Hippocampal formation (tissue), 2 donors: Measurements from ENCODE around the gene G6PC3.
"Not testable (repeated sequence)": the region's sequence is repeated elsewhere in the genome, so short reads cannot be mapped to it uniquely, and the experiment has no call there.

Experiments
- DNase-seq, 2 donors: peaks; one replicate each; lab custom pipeline; 2025; lab: John Stamatoyannopoulos, UW

G6PC3 gene

GRCh38 chr17:44084131-44084538, 13.6 kb downstream of the G6PC3 start:
- DNase-seq = no peak

- no peak for DNase-seq
Measured at GRCh38 chr17:44084921-44085320, 14.4 kb downstream of the G6PC3 start.

GRCh38 chr17:44085908-44086307, 15.4 kb downstream of the G6PC3 start:
- DNase-seq = no peak

DNA sequence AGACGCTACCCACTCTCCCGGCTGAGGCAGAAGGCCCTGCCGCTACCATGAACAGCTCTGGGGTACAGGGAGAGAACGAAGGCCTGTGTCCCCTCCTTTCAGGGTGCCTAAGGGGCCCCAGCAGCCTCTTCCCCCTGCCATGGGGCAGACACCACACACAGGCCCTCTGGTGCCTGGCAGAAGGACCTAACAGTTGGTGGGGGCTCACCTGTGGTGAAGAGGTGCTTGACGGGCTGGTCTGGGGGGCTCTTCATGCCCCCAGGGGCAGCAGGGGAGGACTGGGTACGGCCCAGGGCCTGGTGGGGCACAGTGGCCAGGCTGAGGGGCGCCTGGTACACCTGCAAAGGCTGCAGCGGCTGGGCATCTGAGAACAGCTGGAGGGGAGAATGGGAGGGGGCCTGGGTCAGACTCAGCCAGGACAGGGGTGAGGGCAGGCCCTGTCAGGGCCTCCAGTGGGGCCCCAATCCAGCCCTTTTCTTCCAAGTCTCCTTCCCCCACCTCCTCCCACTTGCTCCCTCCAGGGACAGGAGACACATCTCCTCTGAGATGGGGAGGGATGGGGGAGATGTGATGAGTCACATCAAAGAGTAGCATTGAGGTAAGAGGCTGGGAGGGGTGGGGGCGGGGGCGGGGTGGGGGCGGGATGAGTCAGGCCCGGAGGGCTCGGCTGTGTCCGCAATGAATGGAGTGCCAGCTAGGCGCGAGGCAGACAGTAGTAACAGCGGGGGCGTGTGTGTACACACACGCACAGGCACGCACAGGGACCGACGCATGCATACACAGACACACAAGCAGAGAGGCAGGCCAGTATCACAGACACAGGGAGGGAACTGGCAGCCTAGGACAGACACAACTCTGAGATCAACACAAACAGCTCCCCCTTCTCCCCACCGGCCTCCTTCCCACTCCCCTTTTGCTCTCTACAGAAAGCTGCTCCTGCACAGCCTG, 16.1 kb downstream of the G6PC3 start:
- no peak for DNase-seq

DNA sequence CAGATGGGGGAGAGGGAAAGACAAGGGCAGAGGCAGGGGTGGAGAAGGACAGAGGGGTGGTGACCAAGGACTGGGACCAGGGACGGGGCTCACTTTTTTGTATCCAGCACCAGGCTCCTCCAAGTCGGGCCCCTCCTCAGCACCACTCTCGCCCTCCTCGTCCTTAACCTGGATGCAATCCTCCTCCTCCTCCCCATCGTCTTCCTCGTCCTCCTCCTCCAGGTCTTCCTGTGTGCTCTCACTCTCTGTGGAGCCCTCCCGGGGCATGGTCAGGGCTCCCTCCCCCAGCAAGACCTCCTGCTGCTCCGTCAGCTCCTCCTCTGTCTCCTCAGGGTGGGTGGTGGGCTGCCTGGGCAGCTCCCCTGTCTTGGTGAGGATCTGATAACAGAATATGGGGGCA, 16.8 kb downstream of the G6PC3 start:
- no peak for DNase-seq

DNA sequence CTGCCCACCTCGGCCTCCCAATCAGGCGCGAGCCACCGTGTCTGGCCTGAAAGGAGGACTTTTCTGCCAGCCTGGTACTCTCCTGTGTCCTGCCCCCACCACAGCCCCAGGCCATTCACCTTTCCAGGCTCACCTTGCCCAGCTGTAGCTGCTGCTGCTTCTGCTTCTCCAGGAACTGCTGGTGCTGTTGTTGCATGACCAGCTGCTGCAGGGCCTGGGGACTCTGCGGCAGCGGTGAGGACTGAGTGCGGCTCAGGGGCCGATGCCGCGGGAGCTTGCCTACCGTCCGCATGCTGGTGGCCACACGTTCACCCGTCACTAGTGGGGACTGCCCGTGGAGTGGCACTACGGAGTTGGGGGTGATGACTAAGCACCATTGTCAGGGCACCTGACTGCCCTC, 17.7 kb downstream of the G6PC3 start:
- no peak for DNase-seq

DNA sequence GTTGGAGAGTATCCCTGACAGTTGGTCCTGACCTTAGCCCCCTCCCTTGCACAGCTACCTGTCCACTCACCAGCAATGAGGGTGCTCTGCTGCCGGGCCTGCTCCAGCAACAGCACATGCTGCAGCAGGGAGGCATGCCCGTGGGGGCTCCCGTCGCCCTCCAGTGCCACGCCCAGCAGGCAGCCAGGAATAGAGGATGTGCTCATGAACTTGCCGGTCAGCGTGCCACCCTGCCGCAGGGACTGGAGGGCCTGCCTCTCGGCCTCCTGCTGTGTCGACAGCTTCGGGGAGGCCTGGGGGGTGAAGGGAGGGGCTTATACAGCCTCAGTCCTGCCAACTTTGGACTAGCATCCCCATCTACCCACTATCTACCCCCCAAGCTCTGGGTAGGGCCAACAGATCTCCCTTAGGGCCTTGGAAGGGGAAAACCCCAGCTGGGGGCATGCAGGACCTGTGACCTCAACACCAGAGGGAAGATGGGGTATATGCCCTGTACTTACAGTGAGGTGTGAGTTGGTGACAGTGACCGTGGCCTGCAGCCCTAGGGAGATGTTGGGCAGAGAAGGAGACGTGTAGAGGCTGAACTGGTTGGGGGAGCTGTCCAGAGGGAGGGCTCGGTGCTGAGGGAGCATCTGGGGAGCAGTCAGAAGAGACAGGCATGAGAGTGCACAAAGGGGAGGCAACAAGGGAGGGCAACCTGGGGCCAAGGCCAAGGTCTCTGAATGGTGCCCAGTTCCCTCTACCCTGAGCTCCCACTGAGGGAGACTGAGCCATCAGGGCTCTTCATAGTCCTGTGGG, 20.9 kb downstream of the G6PC3 start:
- DNase-seq = no peak

- DNase-seq = no peak
Measured at GRCh38 chr17:44092051-44092450, 21.5 kb downstream of the G6PC3 start.

- no peak for DNase-seq
Measured at GRCh38 chr17:44093231-44093900, 22.8 kb downstream of the G6PC3 start.

- DNase-seq = no peak
Measured at GRCh38 chr17:44094701-44095387, 24.3 kb downstream of the G6PC3 start.

- no peak for DNase-seq
Measured at GRCh38 chr17:44095388-44095646, 24.8 kb downstream of the G6PC3 start.

GRCh38 chr17:44095647-44096496, 25.3 kb downstream of the G6PC3 start:
- peak; percentile 61 to 78 for DNase-seq

DNA sequence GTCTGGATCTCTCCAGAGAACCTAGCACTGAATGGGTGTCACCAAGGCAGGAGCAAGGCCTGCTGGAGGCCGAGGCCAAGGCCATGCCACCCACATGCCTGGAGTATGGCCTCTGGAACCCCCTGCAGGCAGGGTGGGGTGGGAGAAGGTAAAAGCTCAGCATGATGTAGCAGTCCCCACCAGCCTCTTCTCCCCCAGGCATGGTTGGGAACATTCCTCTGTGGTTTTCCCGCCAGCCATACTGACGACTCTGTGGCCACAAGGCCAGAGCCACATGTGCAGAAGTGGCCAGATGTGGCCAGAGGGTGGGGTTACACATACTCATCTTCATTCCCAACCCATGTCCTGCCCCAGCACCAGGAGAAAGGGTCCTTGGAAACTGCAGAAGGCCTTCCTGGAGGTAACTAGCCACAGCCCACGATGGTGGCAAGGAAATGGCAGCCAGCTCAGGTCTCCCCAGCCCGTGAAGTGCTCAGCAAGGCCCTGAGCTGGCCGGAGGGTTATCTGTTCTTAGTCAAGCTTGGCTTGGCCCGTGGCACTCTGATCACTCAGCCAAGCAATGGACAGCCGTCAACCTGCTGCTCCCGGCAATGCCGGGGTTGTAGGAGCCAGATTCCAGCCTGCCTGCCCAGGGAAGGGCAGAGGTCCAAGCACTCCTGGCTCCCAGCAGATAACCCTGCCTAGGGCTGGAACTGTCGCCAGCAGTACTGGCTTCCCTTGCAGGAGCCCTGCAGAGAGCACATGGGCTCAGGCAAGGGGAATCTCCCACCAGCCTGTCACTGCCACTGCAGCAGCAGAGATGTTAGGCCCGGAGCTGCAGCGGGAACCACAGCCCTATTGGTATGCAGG, 26.8 kb downstream of the G6PC3 start:
- DNase-seq = no peak

GRCh38 chr17:44101858-44102257, 31.3 kb downstream of the G6PC3 start:
- not testable (repeated sequence) for DNase-seq

DNA sequence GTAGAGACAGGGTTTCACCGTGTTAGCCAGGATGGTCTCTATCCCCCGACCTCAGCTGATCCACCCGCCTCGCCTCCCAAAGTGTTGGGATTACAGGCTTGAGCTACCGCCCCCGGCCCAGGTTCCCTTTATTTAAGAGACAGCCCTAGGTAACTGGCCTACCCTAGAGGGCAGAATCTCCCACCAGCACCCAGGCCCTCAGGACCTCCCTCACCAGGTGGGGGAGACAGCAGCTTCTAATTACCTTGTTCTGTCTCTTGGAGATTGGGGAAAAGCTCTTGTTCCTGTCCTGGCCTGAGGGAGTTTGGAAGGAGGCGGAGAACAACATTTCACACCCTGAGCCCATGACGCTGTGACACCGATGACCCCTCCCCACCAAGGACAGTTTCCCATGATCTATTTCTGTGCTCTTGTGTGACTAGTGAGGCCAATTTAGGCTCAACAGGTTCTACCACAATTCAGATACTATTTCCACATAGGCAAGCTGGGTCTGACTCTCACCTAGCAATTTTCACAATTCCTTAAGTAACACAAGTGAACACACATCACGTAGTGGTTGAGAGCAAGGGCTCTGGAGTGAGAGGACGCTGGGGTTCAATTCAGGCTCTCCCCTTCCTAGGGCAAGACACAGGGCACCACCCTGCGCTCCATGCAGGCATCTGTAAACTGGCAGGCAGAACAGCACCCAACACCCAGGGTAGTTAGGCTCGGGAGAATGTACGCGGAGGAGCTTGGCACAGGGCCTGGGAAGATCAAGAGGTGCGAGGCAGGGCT, 32.5 kb downstream of the G6PC3 start:
- no peak for DNase-seq

DNA sequence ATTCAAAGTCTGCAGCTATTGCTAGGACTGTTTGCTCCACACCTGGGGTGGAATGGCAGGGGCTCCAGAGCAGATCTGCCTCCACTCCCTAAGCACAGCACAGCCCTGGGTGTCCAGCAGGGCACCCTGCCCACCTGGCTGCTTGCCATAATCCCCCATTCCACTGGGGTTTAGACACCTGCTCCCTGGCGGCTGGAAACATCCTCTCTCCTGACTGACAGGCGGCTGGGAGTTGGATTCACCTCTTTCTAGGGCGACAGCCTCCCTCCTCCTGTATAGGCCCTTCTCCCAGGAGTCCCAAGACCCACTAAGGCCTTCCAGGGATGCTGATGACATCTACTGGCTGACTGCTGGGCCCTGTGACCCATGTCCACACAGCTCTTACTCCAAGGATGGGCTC, 34.9 kb downstream of the G6PC3 start:
- no peak for DNase-seq

DNA sequence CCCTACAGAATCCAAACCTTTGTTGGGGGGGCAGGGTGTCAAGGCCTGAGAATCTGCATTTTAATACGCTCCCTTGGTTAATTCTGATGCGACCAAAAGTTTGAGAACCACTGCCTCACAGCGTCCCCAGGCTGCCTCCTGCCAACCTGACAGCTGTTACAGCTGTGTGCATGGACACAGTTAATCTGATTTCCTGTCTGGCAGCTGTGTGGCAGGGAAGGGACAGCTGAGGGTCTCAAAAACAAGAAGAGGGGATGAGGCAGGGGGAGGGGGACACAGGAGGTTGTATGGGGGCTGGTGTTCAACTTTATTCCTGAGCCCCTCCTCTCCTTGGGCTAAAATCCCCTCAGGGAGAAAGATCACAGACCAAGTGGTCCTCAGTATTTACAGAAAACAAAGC, 35.4 kb downstream of the G6PC3 start:
- DNase-seq = no peak

DNA sequence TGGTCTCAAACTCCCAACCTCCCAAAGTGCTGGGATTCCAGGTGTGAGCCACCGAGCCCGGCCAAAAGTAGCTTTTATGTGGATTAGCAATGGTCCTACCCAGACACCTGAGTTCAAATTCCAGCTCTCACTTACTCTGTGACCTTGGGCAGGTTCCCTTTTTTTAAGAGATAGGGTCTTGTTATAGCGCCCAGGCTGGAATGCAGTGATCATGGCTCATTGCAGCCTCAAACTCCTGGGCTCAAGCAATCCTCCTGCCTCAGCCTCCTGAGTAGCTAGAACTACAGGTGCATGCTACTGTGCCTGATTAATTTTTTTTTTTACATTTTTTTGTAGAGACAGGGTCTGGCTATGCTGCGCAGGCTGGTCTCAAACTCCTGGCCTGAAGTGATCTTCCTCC, 36.3 kb downstream of the G6PC3 start:
- DNase-seq = no peak
